Left lobe of liver (tissue), 2 donors: ENCODE measurements around the gene SIVA1. TPM values are rescaled to one million over a fixed set of nuclear protein-coding genes. Genes with fewer than 3 reads are reported as not detected.
"Not testable (repeated sequence)": the region's sequence is repeated elsewhere in the genome, so short reads cannot be mapped to it uniquely, and the experiment has no call there.

Experiments
- ATAC-seq: fragments of 200-7000 bp; cut with Tn5 transposase; one replicate; pipeline ENCODE4 v1.9.1; 2020; ENCODE audit warnings: mild to moderate bottlenecking, moderate library complexity
- DNase-seq: peaks from one replicate; pipeline ENCODE4 v3.0.0-alpha.2; 2020; ENCODE audit warnings: low spot score
- total RNA-seq: library from RNA; stranded (reverse); gene quantifications from one replicate; pipeline ENCODE4 v1.2.1, GENCODE V29; 2021
- donor health status: DM: no; HTN: no; CAD: no; lungs with moderate emphysema.
- donor health status: DM: no; HTN: yes; CAD: no.

Gene SIVA1
- total RNA-seq, 1 donor from 2014 or later: 50.3 TPM

GRCh38 chr14:104747876-104748275, 5.1 kb upstream of the SIVA1 start:
- ATAC-seq (no peak), DNase-seq (no peak)

GRCh38 chr14:104749111-104749649, 3.8 kb upstream of the SIVA1 start:
- ATAC-seq: peak; percentile 47
- DNase-seq: peak; percentile 92

GRCh38 chr14:104750056-104750752, 2.7 kb upstream of the SIVA1 start:
- no peak for DNase-seq
- ATAC-seq: no peak

- not testable (repeated sequence) for ATAC-seq
These were observed 2.2 kb upstream of the SIVA1 start for GRCh38 chr14:104750753-104751057.

GRCh38 chr14:104751539-104752422, 1.2 kb upstream of the SIVA1 start:
- no peak for DNase-seq
- ATAC-seq: no peak

More at GRCh38 chr14:104750753-104751057, 2.2 kb upstream of the SIVA1 start:
- not testable (repeated sequence) for DNase-seq

DNA sequence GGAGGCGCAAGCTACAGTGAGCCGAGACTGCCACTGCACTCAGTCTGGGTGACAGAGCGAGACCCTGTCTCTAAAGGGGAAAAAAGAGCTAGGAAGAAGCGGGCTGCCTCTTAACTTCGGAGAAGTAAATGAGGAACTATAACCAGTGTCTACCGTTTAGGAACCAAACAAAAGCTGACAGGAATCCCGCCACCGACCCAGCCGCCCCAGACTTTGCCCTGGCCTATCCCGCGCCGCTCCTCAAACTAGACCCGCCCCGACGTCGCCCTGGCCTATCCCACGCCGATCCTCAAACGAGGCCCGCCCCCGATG, 568 bp upstream of the SIVA1 start:
- DNase-seq: no peak
- no peak for ATAC-seq

DNA sequence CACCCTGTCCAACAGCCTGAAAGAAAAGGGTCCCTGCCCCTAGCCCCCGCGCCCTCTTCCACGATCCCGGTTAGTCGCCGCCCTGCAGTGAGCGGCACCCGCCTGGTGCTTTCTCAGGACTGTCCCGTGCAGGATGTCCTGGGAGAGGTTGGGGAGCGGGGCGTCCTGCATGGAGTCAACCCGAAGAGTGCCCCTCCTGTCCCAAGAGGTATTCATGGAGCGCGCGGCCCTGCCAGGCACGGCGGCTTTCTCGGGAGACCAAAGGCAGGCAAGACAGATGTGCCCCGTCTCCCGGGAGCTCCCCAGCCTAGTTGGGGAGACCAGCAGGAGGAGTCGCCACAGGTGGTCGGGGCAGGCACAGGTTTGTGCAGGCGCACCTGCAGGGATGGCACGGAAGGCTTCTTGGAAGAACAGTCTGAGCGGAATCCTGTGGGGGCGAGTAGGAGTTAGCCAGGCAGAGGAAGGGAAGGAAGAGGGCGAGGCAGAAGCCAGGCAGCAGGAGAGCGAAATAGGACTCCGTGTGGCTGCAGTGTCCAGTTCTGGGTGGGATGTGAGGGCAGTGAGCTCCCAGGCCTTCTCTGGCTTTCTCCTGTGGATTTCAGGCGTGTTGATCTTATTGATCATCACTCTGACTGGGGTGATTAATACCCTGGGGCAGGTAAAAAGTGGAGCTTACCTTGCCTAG, 723 bp downstream of the SIVA1 start:
- DNase-seq (no peak), ATAC-seq (peak; percentile 0)

DNA sequence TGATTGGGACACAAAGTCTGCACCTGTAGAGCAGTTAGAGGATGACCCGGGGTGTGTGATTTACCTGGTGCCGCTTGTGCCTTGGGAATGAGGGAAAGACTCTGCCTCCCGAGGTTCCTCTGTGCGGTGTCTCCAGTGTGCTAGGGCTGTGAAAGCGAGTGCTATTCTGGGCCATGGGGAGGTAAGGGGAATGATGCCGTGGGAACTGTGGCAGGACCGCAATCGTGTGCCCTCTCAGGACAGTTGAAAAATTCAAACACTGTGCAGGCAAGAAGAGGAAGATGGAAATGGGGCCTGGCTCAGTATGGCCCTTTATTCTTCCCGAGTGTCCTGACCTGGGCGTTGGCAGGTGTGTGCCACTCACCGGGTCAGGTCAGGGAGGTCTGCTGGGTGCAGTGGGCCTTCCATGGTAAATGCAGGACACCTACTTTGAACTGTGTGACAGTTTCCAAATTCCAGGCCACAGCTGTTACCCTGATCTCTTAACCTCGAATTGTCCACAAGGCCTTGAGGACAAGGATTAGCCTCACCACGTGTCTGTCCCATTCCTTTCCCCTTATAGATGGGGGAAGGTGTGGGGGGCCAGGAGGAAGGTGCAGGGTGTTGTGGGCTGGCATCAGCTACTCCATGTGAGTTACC, 1.4 kb downstream of the SIVA1 start:
- DNase-seq: no peak
- no peak for ATAC-seq

DNA sequence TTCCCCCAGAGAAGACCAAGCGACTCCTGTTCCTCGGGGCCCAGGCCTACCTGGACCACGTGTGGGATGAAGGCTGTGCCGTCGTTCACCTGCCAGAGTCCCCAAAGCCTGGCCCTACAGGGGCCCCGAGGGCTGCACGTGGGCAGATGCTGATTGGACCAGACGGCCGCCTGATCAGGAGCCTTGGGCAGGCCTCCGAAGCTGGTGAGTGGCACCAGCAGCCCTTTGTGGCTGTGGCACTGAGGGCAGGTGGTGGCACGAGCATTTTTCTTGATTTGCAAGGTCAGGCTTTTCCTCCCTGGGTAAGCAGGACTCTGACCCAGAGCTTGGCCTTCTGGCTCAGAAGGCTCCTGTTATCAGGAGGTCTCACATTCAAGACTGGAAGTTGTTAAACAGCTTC, 2.7 kb downstream of the SIVA1 start:
- no peak for ATAC-seq
- no peak for DNase-seq

DNA sequence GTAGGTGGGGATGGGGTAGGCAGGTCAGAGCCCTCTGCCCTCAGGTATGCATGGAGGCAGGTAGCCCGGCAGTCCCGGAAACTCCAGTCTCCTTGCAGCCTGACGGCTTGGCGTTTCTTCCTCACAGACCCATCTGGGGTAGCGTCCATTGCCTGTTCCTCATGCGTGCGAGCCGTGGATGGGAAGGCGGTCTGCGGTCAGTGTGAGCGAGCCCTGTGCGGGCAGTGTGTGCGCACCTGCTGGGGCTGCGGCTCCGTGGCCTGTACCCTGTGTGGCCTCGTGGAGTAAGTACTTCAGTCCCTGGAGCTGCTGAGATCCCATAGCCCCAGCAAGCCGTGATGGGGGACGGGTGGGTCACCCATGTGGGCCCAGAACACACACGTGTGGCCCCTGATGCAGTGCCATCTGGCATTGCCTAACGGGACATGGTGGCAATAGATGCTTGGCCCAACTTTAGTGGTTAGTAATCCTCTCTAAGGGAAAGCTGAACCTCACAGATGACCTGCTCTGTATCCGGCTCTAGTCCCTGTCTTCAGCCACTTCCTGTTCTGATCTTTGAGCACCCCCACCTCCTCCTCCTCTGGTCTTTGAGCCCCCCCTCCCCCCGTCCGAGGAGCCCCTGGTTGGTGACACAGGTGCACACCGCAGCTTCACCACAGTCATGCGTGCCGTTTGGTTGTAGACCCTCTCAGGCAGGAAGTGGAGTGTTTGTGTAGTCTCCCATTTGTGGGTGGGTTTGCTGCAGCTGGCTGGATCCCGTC, 3.7 kb downstream of the SIVA1 start:
- DNase-seq: no peak
- ATAC-seq: no peak

DNA sequence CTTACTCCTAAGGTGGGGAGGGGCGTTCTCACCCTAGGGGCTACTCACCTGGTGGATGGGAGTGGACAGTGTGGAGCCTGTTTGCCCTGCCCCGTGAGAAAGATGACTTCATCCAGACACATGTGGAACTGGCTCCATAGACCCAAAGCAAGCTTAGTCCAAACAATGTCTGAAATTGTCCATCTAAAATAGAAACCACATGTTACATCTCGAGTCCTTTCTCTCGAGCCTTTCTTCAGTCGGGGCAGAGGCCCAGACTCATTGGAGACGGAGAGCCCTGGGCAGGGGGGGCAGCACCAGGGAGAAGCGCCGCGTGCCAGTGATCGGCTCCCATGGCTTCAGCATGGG, 4.3 kb downstream of the SIVA1 start:
- ATAC-seq: no peak
- DNase-seq: no peak

GRCh38 chr14:104757681-104758392, 4.9 kb downstream of the SIVA1 start:
- DNase-seq (no peak), ATAC-seq (no peak)

DNA sequence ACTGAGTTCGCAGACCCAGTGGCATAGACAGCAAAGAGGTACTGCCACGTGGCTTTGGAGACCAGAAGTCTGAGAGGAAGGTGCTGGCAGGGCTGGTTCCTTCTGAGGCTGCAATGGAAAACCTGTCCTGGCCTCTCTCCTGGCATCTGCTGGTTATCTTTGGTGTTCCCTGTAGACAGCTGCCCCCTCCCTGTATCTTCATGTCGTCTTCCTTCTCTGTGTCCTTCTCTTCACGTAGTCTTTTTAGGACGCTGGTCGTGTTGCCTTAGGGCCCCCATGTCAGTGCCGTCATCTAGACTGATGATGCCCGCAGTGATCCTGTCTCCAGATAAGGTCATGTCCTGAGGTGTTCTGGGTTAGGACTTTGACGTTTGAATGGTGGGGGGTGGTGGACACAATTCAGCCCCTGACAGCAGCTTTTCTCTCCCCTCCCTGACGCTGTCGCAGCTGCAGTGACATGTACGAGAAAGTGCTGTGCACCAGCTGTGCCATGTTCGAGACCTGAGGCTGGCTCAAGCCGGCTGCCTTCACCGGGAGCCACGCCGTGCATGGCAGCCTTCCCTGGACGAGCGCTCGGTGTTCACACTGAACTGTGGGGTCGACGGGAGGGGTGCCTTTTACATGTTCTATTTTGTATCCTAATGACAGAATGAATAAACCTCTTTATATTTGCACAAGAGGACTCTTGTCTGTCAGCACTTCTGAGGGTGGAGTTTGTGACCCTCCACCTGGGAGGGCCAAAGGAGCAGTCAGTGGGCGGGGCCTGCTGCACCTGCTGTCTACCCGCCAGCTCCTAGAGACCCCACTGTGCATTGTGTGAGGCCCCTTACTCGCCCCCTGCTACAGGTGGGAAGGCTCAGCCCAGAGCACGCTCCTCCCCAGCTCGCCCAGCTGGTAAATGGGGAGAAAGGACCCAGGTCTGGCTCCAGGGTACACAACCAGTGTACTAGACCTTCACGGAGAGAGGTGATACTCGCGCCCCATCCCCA, 6.3 kb downstream of the SIVA1 start:
- no peak for ATAC-seq
- no peak for DNase-seq

- no peak for DNase-seq
- ATAC-seq: no peak
These were observed 12.6 kb downstream of the SIVA1 start for GRCh38 chr14:104765517-104765916.

DNA sequence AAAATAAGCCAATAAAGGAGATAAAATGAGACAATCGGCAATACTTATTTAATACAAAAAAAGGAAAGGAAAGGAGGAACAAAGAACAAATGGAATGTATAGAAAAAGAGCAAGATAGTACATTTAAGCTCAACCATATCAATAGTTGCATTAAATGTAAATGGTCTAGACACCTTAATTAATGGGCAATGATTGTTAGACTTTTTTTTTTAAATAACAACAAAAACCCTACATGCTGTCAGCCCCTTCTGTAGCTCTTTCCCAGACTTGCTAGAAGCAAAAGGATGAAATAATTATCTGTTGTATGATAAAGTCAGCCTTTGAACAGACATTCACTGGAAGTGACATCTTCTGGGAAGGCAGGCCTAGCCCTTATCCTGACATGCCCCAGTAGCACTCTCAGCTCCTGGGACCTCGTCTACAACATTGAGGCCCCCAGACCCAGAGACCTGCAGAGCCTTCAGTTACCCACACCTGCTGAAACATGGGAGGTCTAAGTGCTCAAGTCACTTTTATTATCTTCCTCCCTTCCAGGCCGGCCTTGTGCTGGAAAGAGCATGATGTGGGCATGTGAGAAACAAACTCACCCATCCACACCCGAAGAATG, 13.4 kb downstream of the SIVA1 start:
- DNase-seq (no peak), ATAC-seq (no peak)

DNA sequence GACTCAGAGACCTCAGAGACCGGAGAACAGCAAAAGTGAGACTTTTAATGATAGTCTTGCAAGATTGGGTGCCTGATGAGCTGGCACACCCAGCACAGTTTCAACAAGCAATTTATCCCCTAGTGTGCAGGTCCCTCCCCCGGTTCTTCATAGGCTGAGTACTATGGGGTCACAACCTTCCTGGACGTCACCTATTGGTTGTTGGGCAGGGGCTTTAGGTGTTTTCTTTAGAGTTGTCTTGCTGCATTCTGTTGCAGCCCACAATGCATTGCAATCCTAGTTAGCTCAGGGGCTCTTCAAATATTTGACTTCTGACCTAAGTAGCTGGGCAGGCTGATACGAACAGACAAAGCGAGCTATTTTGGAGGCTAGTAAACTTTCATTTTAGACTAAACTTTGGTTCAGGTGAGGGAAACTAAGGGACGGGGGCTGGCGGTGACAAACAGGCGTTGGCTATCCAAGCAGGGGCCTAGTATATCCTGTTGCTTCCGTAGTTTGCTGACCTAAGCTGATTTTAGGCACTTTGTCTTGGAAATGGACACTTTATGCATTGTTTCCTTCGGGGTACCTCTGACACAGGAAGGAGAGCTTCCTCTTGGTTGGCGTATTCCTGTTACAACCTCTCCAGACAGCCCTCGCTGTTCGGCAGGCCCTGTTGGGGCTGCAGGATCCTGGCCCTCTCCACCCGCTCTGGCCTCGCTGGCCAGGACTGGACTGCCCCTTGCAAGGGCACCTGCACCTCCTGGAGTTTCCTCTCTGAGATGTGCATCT, 14.1 kb downstream of the SIVA1 start:
- DNase-seq (no peak), ATAC-seq (peak; percentile 3)

- no peak for DNase-seq
These were observed 14.6 kb downstream of the SIVA1 start for GRCh38 chr14:104767634-104767918.

More at GRCh38 chr14:104767634-104767918, 14.6 kb downstream of the SIVA1 start:
- ATAC-seq: no peak
